ENCODE measurements around the gene PSMB7. TPM values are rescaled to one million over a fixed set of nuclear protein-coding genes. Genes with fewer than 3 reads are reported as not detected.

Gene PSMB7
- total and polyA plus RNA-seq, 9 donors = 146 to 222 (median 191) TPM

DNA sequence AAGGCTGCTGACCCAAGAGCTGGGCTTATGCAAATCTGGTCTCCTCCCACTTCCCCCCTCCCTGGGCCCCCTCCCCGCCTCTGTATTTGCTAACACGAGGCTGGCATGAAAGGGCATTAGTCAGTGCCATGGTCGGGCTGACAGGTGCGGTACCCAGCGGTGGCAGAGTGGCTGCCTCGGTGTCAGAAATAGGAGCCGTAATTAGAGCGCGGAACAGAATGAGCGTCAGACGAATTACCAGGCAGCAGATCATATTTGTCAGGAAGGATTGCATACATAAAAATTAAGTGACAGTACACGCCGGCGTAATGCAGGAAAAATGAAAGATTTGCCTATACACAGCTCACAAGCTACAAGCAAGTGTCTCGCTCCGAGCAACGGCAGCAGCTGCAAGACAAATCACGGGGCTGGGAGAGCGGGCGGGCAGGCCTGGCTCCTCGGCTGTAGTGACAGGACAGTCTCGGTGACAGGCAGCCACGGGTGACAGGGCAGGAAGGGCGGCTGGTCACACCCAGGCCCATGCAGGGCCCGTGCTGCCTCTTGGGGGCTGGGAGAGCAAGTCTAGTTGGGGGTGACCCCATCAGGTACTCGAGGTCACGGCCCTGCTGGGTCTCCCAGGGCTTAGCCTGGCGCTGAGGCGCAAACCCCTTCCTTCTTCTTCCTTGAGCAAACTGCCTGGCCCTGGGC is 85.1 kb downstream of the PSMB7 start:
- WGBS (ENCODE audit: insufficient coverage) = 78% methylated on average over 20 of the region's 29 CpGs
- Histone ChIP-seq H3K36me3 (ENCODE audit: control insufficient read depth, insufficient read depth, low read length) (peaks cover 66% of the 10 kb centered on the region), H3K9me3 (replicated peaks; ENCODE audit: control insufficient read depth, low read depth, low read length) (no peaks in the 10 kb centered on the region), H3K27ac (ENCODE audit: low read length) (peak overlapping the region; percentile 86), H3K27me3 (ENCODE audit: control insufficient read depth, insufficient read depth, low read length) (no peaks in the 10 kb centered on the region), H3K4me1 (ENCODE audit: control insufficient read depth, insufficient read depth, low read length) (peaks cover 58% of the 10 kb centered on the region), H3K4me3 (ENCODE audit: low read length) (no peak overlapping the region)
- DNase-seq = peak; percentile 75

- H3K27ac ChIP-seq (ENCODE audit: low read length) = peak overlapping the region; percentile 86
- 78% methylated on average over 17 of the region's 19 CpGs for WGBS (ENCODE audit: insufficient coverage)
- H3K9me3 ChIP-seq (replicated peaks; ENCODE audit: control insufficient read depth, low read depth, low read length) = no peaks in the 10 kb centered on the region
- H3K4me1 ChIP-seq (ENCODE audit: control insufficient read depth, insufficient read depth, low read length) = peaks cover 58% of the 10 kb centered on the region
- no peaks in the 10 kb centered on the region for H3K27me3 ChIP-seq (ENCODE audit: control insufficient read depth, insufficient read depth, low read length)
- H3K4me3 ChIP-seq (ENCODE audit: low read length) = no peak overlapping the region
- H3K36me3 ChIP-seq (ENCODE audit: control insufficient read depth, insufficient read depth, low read length) = peaks cover 63% of the 10 kb centered on the region
- no peak for DNase-seq
Observed at GRCh38 chr9:124329206-124329792, 85.9 kb downstream of the PSMB7 start.

GRCh38 chr9:124328285-124328684 is 87.0 kb downstream of the PSMB7 start:
- Histone ChIP-seq H3K4me1 (ENCODE audit: control insufficient read depth, insufficient read depth, low read length) (peaks cover 56% of the 10 kb centered on the region), H3K27me3 (ENCODE audit: control insufficient read depth, insufficient read depth, low read length) (no peaks in the 10 kb centered on the region), H3K27ac (ENCODE audit: low read length) (no peak overlapping the region), H3K9me3 (replicated peaks; ENCODE audit: control insufficient read depth, low read depth, low read length) (no peaks in the 10 kb centered on the region), H3K4me3 (ENCODE audit: low read length) (no peak overlapping the region), H3K36me3 (ENCODE audit: control insufficient read depth, insufficient read depth, low read length) (peaks cover 68% of the 10 kb centered on the region)
- 100% methylated on average over 2 of the region's 12 CpGs for WGBS (ENCODE audit: insufficient coverage)
- DNase-seq = no peak

DNA sequence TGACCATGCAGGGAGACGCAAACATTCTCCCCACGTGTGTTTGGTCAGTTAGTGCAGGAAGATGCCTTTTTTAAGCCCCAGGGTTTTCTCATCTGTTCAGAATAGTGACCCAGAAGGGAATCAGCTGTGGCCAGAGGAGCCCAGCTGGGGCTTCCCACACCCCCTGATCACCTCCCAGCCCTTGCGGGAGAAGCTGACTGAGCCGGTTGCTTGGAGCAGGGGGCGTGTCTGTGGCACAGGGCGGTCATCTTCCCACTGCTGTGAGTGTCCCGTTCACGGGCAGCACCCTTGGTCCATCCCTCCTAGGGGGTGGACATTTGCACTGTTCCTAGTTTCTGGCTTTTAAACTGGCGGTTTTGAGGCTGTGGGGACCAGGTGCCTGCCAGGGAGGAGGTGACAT is 87.8 kb downstream of the PSMB7 start:
- no peak for DNase-seq
- H3K4me1 ChIP-seq (ENCODE audit: control insufficient read depth, insufficient read depth, low read length) = peaks cover 52% of the 10 kb centered on the region
- no peak overlapping the region for H3K27ac ChIP-seq (ENCODE audit: low read length)
- H3K27me3 ChIP-seq (ENCODE audit: control insufficient read depth, insufficient read depth, low read length) = no peaks in the 10 kb centered on the region
- H3K4me3 ChIP-seq (ENCODE audit: low read length) = no peak overlapping the region
- peaks cover 72% of the 10 kb centered on the region for H3K36me3 ChIP-seq (ENCODE audit: control insufficient read depth, insufficient read depth, low read length)
- WGBS (ENCODE audit: insufficient coverage) = 48% methylated on average over 4 of the region's 9 CpGs
- no peaks in the 10 kb centered on the region for H3K9me3 ChIP-seq (replicated peaks; ENCODE audit: control insufficient read depth, low read depth, low read length)

DNA sequence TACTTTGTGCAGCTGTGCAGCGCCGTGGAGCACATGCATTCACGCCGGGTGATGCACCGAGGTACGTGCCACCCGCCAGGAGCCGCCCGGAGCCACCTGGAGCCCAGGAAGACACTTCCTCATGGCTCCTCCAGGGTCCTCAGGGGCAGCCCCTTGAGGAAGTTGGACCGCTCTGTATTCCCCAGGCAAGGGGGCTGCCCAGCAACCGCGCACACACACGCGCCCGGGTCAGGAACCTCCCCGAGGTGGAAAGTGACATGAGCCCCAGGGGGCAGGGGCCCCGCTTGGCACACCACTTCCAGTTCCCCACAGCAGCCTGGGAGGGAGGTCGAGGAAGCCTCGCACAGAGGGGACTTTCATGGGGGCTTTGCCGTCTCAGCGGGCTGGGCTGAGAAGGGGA is 88.9 kb downstream of the PSMB7 start:
- H3K9me3 ChIP-seq (replicated peaks; ENCODE audit: control insufficient read depth, low read depth, low read length) = no peaks in the 10 kb centered on the region
- DNase-seq = no peak
- peaks cover 45% of the 10 kb centered on the region for H3K4me1 ChIP-seq (ENCODE audit: control insufficient read depth, insufficient read depth, low read length)
- no peak overlapping the region for H3K4me3 ChIP-seq (ENCODE audit: low read length)
- H3K36me3 ChIP-seq (ENCODE audit: control insufficient read depth, insufficient read depth, low read length) = peaks cover 81% of the 10 kb centered on the region
- WGBS (ENCODE audit: insufficient coverage) = 90% methylated on average over 14 of the region's 21 CpGs
- no peak overlapping the region for H3K27ac ChIP-seq (ENCODE audit: low read length)
- H3K27me3 ChIP-seq (ENCODE audit: control insufficient read depth, insufficient read depth, low read length) = no peaks in the 10 kb centered on the region

DNA sequence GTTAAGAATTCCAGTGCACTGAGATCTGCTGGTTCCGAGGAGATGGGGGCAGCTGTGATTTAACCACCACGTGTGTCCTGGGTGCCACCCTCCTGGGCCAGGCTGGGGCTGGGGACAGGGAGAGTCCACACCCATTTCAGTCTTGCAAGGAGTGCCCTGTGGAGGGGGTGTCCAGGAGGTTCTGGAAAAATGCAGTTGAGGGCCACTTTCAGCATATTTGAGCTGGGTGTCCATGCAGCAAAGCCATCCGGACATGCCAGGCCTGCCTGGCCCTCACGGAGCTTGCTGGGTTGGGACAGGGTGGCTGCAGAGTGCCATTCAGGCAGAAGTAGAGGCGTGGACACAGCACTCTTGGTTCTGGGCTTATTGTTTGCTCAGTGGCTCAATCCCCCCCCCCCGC is 89.4 kb downstream of the PSMB7 start:
- Histone ChIP-seq H3K27ac (ENCODE audit: low read length) (no peak overlapping the region), H3K27me3 (ENCODE audit: control insufficient read depth, insufficient read depth, low read length) (no peaks in the 10 kb centered on the region), H3K9me3 (replicated peaks; ENCODE audit: control insufficient read depth, low read depth, low read length) (no peaks in the 10 kb centered on the region), H3K36me3 (ENCODE audit: control insufficient read depth, insufficient read depth, low read length) (peaks cover 83% of the 10 kb centered on the region), H3K4me3 (ENCODE audit: low read length) (no peak overlapping the region), H3K4me1 (ENCODE audit: control insufficient read depth, insufficient read depth, low read length) (peaks cover 41% of the 10 kb centered on the region)
- WGBS (ENCODE audit: insufficient coverage) = 97% methylated on average over 5 of the region's 6 CpGs
- no peak for DNase-seq

DNA sequence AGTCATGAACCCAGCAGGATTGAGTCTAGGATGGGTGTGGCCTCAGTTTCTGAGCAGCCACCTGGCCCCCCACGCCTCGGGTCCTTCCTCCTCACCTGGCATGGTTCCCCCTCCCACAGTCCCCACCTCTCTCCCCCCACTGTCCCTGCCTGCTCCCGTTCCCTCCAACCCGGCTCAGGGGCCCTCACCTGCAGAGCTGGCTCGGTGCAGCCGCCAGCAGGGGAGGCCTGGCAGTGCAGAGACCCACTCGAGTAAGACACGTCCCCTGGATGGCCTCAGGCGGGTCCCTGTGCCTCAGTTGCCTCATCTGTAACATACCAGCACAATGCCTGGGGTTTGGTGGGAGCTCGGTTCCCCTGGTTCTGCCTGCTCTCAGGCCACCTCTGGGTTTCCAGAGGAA is 91.3 kb downstream of the PSMB7 start:
- WGBS (ENCODE audit: insufficient coverage) = 93% methylated on average over 8 of the region's 10 CpGs
- Histone ChIP-seq H3K27ac (ENCODE audit: low read length) (no peak overlapping the region), H3K4me3 (ENCODE audit: low read length) (no peak overlapping the region), H3K4me1 (ENCODE audit: control insufficient read depth, insufficient read depth, low read length) (peaks cover 31% of the 10 kb centered on the region), H3K27me3 (ENCODE audit: control insufficient read depth, insufficient read depth, low read length) (no peaks in the 10 kb centered on the region), H3K9me3 (replicated peaks; ENCODE audit: control insufficient read depth, low read depth, low read length) (no peaks in the 10 kb centered on the region), H3K36me3 (ENCODE audit: control insufficient read depth, insufficient read depth, low read length) (peaks cover 78% of the 10 kb centered on the region)
- no peak for DNase-seq

DNA sequence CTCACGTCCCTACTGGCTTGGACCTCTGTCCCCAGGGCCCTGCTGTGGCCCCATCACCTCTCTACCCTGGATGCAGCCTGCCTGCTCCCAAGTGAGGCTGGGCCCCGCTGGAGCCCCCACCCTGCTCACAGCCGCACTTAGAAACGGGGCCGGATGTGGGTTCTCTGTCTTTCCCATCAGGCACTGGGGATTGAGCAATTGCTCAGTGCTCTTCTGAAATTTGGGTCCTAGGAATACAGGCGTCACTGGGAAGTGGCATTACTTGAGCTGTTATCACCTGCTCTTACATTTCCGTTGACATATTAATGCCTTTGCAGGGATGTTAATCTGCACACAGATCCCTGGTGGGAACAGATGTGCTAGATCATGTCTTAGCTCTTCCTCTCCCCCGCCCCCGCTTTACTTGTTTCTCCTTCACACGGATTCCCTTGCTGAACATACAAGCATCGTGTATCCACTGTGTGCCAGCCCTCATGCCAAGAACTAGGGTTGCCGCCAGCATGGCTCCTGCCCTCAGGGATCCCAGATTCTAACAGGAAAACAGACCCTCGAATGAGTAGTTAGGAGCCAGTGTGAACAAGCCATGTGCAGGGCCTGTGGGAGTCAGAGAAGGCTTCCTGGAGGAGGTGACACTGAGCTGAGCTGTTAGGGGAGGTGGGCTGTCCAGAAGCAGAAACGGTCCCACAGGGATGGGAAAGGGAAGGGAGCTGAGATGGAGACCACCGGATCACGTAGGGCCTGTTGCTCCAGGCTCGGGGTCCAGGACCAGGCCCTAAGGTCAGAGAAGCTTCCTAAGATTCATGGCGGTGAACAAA is 92.4 kb downstream of the PSMB7 start:
- H3K27ac ChIP-seq (ENCODE audit: low read length) = no peak overlapping the region
- H3K9me3 ChIP-seq (replicated peaks; ENCODE audit: control insufficient read depth, low read depth, low read length) = no peaks in the 10 kb centered on the region
- H3K36me3 ChIP-seq (ENCODE audit: control insufficient read depth, insufficient read depth, low read length) = peaks cover 74% of the 10 kb centered on the region
- no peaks in the 10 kb centered on the region for H3K27me3 ChIP-seq (ENCODE audit: control insufficient read depth, insufficient read depth, low read length)
- H3K4me1 ChIP-seq (ENCODE audit: control insufficient read depth, insufficient read depth, low read length) = peaks cover 21% of the 10 kb centered on the region
- 65% methylated on average over 14 of the region's 18 CpGs for WGBS (ENCODE audit: insufficient coverage)
- H3K4me3 ChIP-seq (ENCODE audit: low read length) = no peak overlapping the region
- no peak for DNase-seq

DNA sequence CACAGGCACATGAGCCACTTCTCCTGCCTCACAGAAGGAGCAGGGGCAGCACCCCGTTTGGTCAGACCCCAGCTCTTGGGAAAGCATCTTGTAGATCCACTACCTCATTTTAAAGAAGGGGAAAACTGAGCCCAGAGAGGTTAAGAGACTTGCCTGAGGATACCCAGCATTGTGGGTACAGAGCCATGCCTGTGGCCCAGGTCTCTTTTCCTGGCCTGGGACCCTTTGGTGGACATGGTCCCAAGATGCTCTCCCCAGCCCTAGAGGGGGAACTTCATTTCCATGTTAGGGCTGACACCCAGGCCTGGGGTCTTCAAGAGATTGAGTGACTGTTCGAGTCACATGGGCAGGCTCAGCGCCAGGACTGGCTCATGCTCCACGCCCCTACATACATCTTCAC is 93.3 kb downstream of the PSMB7 start:
- whole genome bisulfite sequencing (ENCODE audit: insufficient coverage) = 59% methylated on average over 4 of the region's 4 CpGs
- no peak overlapping the region for H3K4me3 ChIP-seq (ENCODE audit: low read length)
- DNase-seq = no peak
- no peak overlapping the region for H3K27ac ChIP-seq (ENCODE audit: low read length)
- H3K36me3 ChIP-seq (ENCODE audit: control insufficient read depth, insufficient read depth, low read length) = peaks cover 73% of the 10 kb centered on the region
- peaks cover 14% of the 10 kb centered on the region for H3K4me1 ChIP-seq (ENCODE audit: control insufficient read depth, insufficient read depth, low read length)
- H3K9me3 ChIP-seq (replicated peaks; ENCODE audit: control insufficient read depth, low read depth, low read length) = no peaks in the 10 kb centered on the region
- no peaks in the 10 kb centered on the region for H3K27me3 ChIP-seq (ENCODE audit: control insufficient read depth, insufficient read depth, low read length)

DNA sequence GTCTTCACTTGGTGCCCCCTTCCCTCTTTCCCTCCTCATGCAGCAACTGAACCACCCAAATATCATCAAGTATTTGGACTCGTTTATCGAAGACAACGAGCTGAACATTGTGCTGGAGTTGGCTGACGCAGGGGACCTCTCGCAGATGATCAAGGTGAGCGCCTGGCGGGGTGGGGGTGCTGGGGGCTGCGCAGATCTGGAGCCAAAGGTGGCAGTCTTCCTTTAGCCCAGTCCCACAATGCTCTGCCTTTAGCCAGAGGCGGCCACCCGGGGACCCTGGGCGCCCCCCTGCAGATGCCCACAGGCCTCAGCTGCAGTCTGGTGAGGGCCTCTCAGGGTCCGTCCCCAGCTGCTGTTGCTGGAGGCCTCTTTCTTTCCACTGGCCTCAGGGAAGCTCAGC is 93.8 kb downstream of the PSMB7 start:
- no peaks in the 10 kb centered on the region for H3K27me3 ChIP-seq (ENCODE audit: control insufficient read depth, insufficient read depth, low read length)
- H3K36me3 ChIP-seq (ENCODE audit: control insufficient read depth, insufficient read depth, low read length) = peaks cover 73% of the 10 kb centered on the region
- no peaks in the 10 kb centered on the region for H3K9me3 ChIP-seq (replicated peaks; ENCODE audit: control insufficient read depth, low read depth, low read length)
- H3K27ac ChIP-seq (ENCODE audit: low read length) = no peak overlapping the region
- H3K4me1 ChIP-seq (ENCODE audit: control insufficient read depth, insufficient read depth, low read length) = peaks cover 14% of the 10 kb centered on the region
- DNase-seq = no peak
- H3K4me3 ChIP-seq (ENCODE audit: low read length) = no peak overlapping the region
- WGBS (ENCODE audit: insufficient coverage) = 92% methylated on average over 11 of the region's 12 CpGs
